Ectodermal cell (in vitro differentiated cells): ENCODE results near the gene HMGN1.

ENCODE experiments used
- H3K27ac ChIP-seq: 2 replicates; pipeline ENCODE4 v1.7.0; 2013; ENCODE audit warnings: mild to moderate bottlenecking, low read depth, low read length; ENCODE audit not compliant: insufficient read depth, poor library complexity, severe bottlenecking
- H3K27me3 ChIP-seq: 2 replicates; pipeline ENCODE4 v1.7.0; 2013; ENCODE audit warnings: mild to moderate bottlenecking, low read length; ENCODE audit not compliant: insufficient read depth, control insufficient read depth, poor library complexity, severe bottlenecking
- H3K36me3 ChIP-seq: one replicate; pipeline ENCODE4 v1.7.0; 2013; ENCODE audit warnings: low read length; ENCODE audit not compliant: control insufficient read depth, insufficient read depth
- H3K4me1 ChIP-seq: one replicate; pipeline ENCODE4 v1.7.0; 2013; ENCODE audit warnings: low read length; ENCODE audit not compliant: control insufficient read depth, insufficient read depth
- H3K4me3 ChIP-seq: 2 replicates; pipeline ENCODE4 v1.7.0; 2013; ENCODE audit warnings: low read depth, low read length, control low read depth; ENCODE audit not compliant: insufficient read depth
- H3K9me3 ChIP-seq: 2 replicates; pipeline ENCODE4 v1.7.0; 2013; ENCODE audit warnings: mild to moderate bottlenecking, low read length, moderate library complexity; ENCODE audit not compliant: control insufficient read depth
- WGBS, 2 experiments: methylation state at CpG; one replicate each; pipeline ENCODE4 v1.1.7; 2013; ENCODE audit warnings: missing lambda C conversion rate in 2 of 2; 5-methylcytosine and 5-hydroxymethylcytosine counted together

Gene HMGN1

DNA sequence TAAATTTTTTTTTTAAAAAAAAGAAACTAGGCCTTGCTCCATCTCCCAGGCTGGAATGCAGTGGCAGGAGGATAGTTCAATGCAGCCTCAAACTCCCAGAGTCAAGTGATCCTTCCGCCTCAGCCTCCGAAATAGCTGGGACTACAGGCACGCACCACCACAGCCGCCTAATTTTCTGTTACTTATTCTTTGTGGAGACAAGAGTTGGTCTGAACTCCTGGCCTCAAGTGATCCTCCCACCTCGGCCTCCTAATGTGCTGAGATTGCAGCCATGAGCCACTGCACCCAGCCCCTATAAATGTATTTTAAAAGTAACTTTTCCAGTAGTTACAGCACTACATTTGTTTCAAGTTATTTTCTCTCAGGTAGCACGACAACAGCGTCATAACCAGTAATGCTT is 37.7 kb downstream of the HMGN1 start:
- Histone ChIP-seq H3K27ac (no peak overlapping the region), H3K9me3 (no peaks in the 10 kb centered on the region), H3K36me3 (peaks cover 7% of the 10 kb centered on the region), H3K4me3 (no peak overlapping the region), H3K27me3 (no peaks in the 10 kb centered on the region), H3K4me1 (peaks cover 9% of the 10 kb centered on the region)
- WGBS, 2 experiments, result 95 to 96% methylated on average over 7 of the region's 7 CpGs

DNA sequence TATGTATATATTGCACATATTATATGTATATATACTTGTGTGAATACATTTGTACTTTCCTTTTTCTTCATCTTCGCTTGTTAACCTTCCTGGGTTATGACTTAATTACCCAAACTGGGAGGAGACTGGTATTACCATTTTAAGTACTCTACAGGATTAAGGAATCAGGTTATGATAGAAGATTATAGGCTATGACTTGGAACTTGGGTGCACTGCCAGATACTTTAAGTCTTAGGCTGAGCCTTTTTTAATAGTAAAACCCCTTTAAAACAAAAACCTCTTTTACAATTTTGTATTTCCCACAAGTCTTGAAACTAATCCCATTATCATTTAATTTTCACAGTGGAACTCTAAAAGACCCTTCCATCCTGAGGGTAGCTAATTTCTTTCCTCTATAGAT is 41.4 kb downstream of the HMGN1 start:
- Histone ChIP-seq H3K27me3 (no peaks in the 10 kb centered on the region), H3K4me1 (peaks cover 6% of the 10 kb centered on the region), H3K9me3 (no peaks in the 10 kb centered on the region), H3K36me3 (peaks cover 18% of the 10 kb centered on the region), H3K27ac (no peak overlapping the region), H3K4me3 (no peak overlapping the region)
- WGBS, 2 experiments, result 80% methylated on average over 1 of the region's 1 CpG; no CpG with 5 or more reads in 1 of the 2 experiments

DNA sequence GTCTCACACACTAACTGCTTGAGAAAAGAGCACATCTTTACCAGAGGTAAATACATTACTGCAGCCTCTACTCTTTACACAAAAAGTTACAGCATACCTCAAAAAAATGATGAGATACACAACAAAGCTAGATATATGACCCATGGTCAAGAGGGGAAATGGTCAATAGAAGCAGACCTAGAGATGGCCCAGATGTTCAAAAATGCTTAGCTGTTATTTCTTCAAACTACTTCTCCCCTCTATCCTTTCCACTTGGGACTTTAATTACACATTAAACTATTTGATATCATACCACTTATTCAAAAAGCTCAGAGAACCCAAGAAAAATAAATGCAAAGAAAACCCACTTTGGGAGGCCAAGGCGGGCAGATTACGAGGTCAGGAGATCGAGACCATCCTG is 48.3 kb downstream of the HMGN1 start:
- Histone ChIP-seq H3K4me3 (no peak overlapping the region), H3K9me3 (no peaks in the 10 kb centered on the region), H3K4me1 (no peaks in the 10 kb centered on the region), H3K36me3 (peaks cover 30% of the 10 kb centered on the region), H3K27ac (no peak overlapping the region), H3K27me3 (no peaks in the 10 kb centered on the region)
- WGBS, 2 experiments, result 86 to 89% methylated on average over 3 of the region's 3 CpGs

DNA sequence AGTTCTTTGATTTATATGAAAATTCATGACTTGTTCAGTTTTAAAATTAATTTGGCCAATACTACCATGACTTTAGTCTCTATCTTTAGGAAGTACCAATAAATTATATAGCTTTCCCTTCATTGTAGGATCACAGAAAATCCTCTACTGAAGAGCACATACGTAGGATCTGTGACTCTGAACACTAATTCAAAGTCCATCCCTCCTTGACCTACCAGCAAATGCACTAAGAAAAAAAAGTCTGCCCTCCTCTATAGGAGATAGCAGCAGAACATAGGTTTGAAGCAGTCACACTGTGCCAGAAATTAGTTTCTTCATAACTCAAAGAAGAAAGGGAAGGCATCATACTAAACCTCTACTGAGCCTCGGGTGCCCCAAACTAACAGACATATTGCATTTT is 52.0 kb downstream of the HMGN1 start:
- Histone ChIP-seq H3K36me3 (peaks cover 45% of the 10 kb centered on the region), H3K4me1 (no peaks in the 10 kb centered on the region), H3K27ac (no peak overlapping the region), H3K9me3 (no peaks in the 10 kb centered on the region), H3K27me3 (no peaks in the 10 kb centered on the region), H3K4me3 (no peak overlapping the region)
- WGBS, 2 experiments, result 90 to 91% methylated on average over 2 of the region's 2 CpGs
